Stimulated activated CD8-positive, alpha-beta memory T cell treated with anti-CD3 and anti-CD28 coated beads, Interleukin-7, amount 100 ng/mL, for 4 hours (primary cell): ENCODE results near the gene CAMKK1.

Experiments
- DNase-seq, 2 donors: peaks; one replicate each; pipeline ENCODE4 v3.0.0-alpha.2; 2020; ENCODE audit warnings: low read depth in 2 of 2

CAMKK1 gene

DNA sequence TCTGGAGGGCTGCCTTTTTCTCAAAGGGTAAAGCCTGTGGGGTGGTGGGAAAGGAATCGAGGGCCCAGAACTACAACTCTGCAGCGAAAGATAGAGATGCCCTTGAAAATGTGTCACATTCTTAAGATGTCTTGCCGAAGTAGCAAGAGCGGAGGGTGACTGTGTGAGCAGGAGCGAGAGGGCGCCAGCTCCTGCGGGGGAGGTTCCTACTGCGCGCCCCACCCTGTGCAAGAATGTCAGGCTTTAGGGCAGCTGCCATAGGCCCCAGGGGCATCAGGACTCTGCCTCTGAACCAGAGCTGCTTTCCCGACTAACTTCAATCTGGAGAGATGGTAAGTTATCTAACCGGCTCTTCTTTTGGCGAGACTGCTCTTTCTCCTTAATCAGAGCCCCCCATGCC lies 80.1 kb downstream of the CAMKK1 start:
- no peak for DNase-seq

DNA sequence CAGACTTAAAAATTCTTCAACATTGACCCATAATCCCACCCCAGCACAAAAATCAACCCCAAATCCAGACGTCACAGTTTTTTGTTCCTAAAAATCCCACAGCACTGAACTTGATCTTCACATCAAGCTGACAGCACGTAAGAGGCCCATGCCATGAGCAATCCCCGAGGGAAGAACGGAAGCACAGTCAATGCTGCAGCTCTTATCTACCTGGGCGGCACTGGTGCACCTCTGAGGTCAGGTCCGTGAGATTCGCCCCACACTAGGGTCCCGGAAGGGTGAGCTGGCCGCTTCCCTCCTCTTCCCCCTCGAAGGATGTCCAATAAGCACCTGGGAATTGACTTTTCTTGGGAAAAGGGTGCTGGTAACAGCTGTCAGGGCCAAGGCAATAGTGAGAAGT lies 80.6 kb downstream of the CAMKK1 start:
- no peak for DNase-seq
